DND-41 (cell line): ENCODE results near the gene TIGD1.

Experiments
- ATAC-seq: fragments of 200-7000 bp; cut with Tn5 transposase; 3 replicates; pipeline ENCODE4 v1.9.1; 2021; ENCODE audit warnings: low read depth; ENCODE audit not compliant: insufficient read depth
- DNase-seq: peaks from one replicate; pipeline ENCODE4 v3.0.0-alpha.2; 2020
- H2AFZ ChIP-seq: 2 replicates; pipeline ENCODE4 v1.6.0; 2012; ENCODE audit warnings: low read depth, low read length
- H3K27ac ChIP-seq: 2 replicates; pipeline ENCODE4 v1.5.1; 2012; ENCODE audit warnings: low read length, inconsistent platforms
- H3K27me3 ChIP-seq: fragments of 200-600 bp; sonication (generic); 2 replicates; pipeline ENCODE4 v1.6.0; 2012; ENCODE audit warnings: low read length, mild to moderate bottlenecking, inconsistent platforms; ENCODE audit not compliant: insufficient read depth, poor library complexity
- H3K36me3 ChIP-seq: 2 replicates; pipeline ENCODE4 v1.5.1; 2012; ENCODE audit warnings: low read length, inconsistent platforms; ENCODE audit not compliant: insufficient read depth
- H3K4me1 ChIP-seq: 2 replicates; pipeline ENCODE4 v1.5.1; 2012; ENCODE audit warnings: mild to moderate bottlenecking, low read length; ENCODE audit not compliant: insufficient read depth
- H3K4me2 ChIP-seq: 2 replicates; pipeline ENCODE4 v1.6.0; 2012; ENCODE audit warnings: mild to moderate bottlenecking, moderate library complexity, low read length, inconsistent platforms; ENCODE audit not compliant: insufficient read depth
- H3K4me3 ChIP-seq, 2 experiments: fragments of 200-600 bp in 1 of 2; shearing (Covaris generic) in 1 of 2; 2 replicates each; pipeline ENCODE4 v1.5.1; 2012 to 2016; ENCODE audit warnings: inconsistent platforms in 2 of 2, low read length in 2 of 2, mild to moderate bottlenecking in 2 of 2, low read depth in 1 of 2, moderate library complexity in 1 of 2
- H3K79me2 ChIP-seq: 2 replicates; pipeline ENCODE4 v1.6.0; 2012; ENCODE audit warnings: low read length, inconsistent platforms; ENCODE audit not compliant: insufficient read depth
- H3K9ac ChIP-seq: 2 replicates; pipeline ENCODE4 v1.6.0; 2012; ENCODE audit warnings: low read depth, mild to moderate bottlenecking, inconsistent platforms, low read length, moderate library complexity
- H3K9me3 ChIP-seq: 2 replicates; pipeline ENCODE4 v1.5.1; 2012; ENCODE audit warnings: low read length, moderate library complexity, mild to moderate bottlenecking, inconsistent platforms; ENCODE audit not compliant: insufficient read depth, severe bottlenecking
- H4K20me1 ChIP-seq: 2 replicates; pipeline ENCODE4 v1.6.0; 2012; ENCODE audit warnings: low read length; ENCODE audit not compliant: insufficient read depth
- EZH2 ChIP-seq: IDR thresholded peaks from 3 replicates; pipeline ENCODE4 v1.6.1; 2012; ENCODE audit warnings: borderline replicate concordance, low read depth, mild to moderate bottlenecking, moderate library complexity, low read length, inconsistent platforms; ENCODE audit not compliant: severe bottlenecking
- TF ChIP-seq, protein P1 (sequence below): IDR thresholded peaks from 2 replicates; pipeline ENCODE4 v1.5.1; 2012; ENCODE audit warnings: borderline replicate concordance, low read length, moderate library complexity, mild to moderate bottlenecking; ENCODE audit not compliant: poor library complexity, severe bottlenecking; ENCODE audit errors: extremely low read depth

The TIGD1 gene

DNA sequence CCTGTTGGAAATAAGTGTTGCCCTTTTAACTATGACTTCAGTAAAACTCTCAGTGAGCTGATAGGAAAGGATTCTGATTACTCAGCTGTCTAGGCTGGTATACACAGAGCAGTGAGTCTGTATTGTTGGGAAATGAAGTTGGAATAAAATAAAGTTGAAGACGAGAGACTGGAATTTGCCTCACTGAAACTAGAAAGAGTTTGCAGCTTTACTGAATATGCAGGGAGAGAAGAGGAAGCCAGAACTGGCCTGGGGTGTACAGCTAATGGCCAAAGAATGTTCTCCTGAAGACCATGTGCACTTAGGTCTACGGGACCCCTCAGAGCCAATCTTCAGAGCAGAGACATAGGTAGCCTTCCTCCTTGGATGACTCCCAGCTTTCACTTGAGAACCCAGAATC is 26.6 kb upstream of the TIGD1 start:
- Histone ChIP-seq H3K4me2 (no peak overlapping the region), H3K36me3 (peaks cover 37% of the 10 kb centered on the region), H3K4me1 (no peaks in the 10 kb centered on the region), H3K9me3 (no peaks in the 10 kb centered on the region), H3K9ac (no peak overlapping the region), H3K27ac (no peak overlapping the region), H3K79me2 (no peaks in the 10 kb centered on the region), H3K27me3 (no peaks in the 10 kb centered on the region), H4K20me1 (no peaks in the 10 kb centered on the region), H2AFZ (no peak overlapping the region), H3K4me3 (no peak overlapping the region)
- no peak for DNase-seq
- ATAC-seq, result no peak
- TF ChIP-seq, protein P1, sequence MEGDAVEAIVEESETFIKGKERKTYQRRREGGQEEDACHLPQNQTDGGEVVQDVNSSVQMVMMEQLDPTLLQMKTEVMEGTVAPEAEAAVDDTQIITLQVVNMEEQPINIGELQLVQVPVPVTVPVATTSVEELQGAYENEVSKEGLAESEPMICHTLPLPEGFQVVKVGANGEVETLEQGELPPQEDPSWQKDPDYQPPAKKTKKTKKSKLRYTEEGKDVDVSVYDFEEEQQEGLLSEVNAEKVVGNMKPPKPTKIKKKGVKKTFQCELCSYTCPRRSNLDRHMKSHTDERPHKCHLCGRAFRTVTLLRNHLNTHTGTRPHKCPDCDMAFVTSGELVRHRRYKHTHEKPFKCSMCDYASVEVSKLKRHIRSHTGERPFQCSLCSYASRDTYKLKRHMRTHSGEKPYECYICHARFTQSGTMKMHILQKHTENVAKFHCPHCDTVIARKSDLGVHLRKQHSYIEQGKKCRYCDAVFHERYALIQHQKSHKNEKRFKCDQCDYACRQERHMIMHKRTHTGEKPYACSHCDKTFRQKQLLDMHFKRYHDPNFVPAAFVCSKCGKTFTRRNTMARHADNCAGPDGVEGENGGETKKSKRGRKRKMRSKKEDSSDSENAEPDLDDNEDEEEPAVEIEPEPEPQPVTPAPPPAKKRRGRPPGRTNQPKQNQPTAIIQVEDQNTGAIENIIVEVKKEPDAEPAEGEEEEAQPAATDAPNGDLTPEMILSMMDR, result no peak
- no peak for TF ChIP-seq EZH2

DNA sequence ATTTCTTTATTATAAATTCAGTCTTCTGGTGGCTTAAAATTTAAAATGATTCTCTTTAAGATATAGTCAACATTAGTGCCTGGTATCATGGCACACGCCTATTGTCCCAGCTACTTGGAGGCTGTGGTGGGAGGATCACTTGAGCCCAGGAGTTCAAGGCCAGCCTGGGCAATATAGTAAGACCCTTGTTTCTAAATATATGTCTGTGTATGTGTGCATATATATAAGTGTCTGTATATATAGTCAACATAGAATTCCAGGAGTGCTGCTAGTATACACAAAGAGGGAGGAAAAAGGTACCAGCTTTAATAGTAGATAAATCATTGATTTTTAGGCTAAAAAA is 25.0 kb upstream of the TIGD1 start:
- TF ChIP-seq, protein P1, result no peak
- no peak for TF ChIP-seq EZH2
- Histone ChIP-seq H3K9ac (no peak overlapping the region), H3K4me1 (no peaks in the 10 kb centered on the region), H3K4me3 (no peak overlapping the region), H3K27ac (no peak overlapping the region), H3K36me3 (peaks cover 35% of the 10 kb centered on the region; the same call in 1 of the 2 replicates), H3K4me2 (no peak overlapping the region), H4K20me1 (no peaks in the 10 kb centered on the region), H2AFZ (no peak overlapping the region), H3K79me2 (no peaks in the 10 kb centered on the region), H3K27me3 (no peaks in the 10 kb centered on the region), H3K9me3 (no peaks in the 10 kb centered on the region)
- no peak for ATAC-seq
- DNase-seq, result no peak

DNA sequence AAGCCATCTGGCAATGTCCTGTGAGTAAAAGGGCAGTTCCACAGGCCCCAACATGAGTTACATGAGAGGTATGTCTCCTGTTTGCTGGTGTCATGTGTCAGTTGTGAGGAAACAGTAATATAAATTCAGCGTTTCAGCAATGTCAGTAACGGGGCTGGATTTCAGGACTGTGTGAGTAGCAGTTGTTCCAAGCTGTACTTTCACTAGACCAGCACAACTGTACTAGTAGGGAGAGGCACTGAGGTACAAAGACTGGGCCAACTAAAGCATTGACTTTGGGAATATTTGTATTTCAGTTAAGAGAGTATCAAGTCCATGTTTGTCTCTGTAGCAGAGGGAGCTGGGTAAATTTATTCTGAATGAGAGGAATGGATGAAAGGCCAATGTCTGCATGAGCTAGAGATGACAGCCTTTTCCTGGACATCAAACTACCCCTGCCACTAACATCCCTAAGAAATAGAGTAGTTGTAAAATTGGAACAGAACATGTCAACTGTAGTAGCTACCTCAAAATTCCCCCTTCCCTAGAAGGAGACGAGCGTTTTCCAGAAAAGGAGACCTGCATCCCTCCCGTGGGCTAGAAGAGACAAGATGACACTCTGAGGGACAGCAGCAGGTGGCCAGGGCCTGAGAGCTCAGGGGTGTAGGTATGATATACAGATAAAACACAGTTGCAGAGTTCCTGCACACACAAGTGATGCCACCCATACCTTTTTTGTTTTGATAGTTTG is 24.5 kb upstream of the TIGD1 start:
- Histone ChIP-seq H3K4me1 (no peaks in the 10 kb centered on the region), H4K20me1 (no peaks in the 10 kb centered on the region), H3K36me3 (peaks cover 38% of the 10 kb centered on the region; the same call in 1 of the 2 replicates), H2AFZ (no peak overlapping the region), H3K9ac (no peak overlapping the region), H3K79me2 (no peaks in the 10 kb centered on the region), H3K9me3 (no peaks in the 10 kb centered on the region), H3K27me3 (no peaks in the 10 kb centered on the region), H3K27ac (no peak overlapping the region), H3K4me3 (no peak overlapping the region), H3K4me2 (no peak overlapping the region)
- TF ChIP-seq, protein P1, result no peak
- no peak for DNase-seq
- ATAC-seq, result no peak

DNA sequence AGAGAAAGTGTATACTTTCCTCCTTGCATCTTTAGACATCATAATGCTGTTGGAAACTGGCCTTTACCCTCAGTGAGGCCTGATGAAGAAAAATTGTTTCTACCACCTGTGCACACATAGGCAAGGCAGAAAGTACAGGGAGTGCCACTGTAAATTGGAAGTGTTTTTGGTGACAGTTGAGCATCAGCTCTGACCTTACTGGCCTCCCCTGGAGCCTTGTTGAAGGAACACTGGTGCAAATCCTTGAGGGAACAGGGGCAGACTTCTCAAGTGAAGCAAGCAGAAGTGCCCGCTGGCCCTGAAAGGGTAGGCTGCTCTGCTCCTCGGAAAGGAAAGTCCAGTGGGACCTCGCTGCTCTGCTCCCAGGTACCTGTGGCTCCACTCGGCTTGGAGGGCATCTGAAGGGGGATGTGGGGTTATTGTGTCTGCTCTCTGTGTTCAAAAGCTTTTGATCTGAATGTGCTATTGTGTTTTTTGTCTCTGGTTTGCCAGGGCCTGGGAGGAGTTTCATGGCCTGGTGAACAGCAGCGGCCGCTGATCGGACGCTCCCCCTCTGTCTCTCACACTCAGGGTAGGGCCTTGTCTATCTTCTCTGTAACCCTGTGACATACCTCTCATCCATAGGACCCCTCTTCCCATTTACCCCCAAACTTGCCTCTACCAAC is 23.5 kb upstream of the TIGD1 start:
- H3K36me3 ChIP-seq, result peaks cover 47% of the 10 kb centered on the region; the same call in 1 of the 2 replicates
- TF ChIP-seq, protein P1, result no peak
- no peak for TF ChIP-seq EZH2
- no peak overlapping the region for H3K4me2 ChIP-seq
- H3K9me3 ChIP-seq, result no peaks in the 10 kb centered on the region
- H3K27ac ChIP-seq, result no peak overlapping the region
- no peak overlapping the region for H3K9ac ChIP-seq
- H2AFZ ChIP-seq, result no peak overlapping the region
- ATAC-seq, result no peak
- DNase-seq, result no peak
- no peaks in the 10 kb centered on the region for H3K79me2 ChIP-seq
- H3K4me1 ChIP-seq, result no peaks in the 10 kb centered on the region
- no peak overlapping the region for H3K4me3 ChIP-seq
- H3K27me3 ChIP-seq, result no peaks in the 10 kb centered on the region
- no peaks in the 10 kb centered on the region for H4K20me1 ChIP-seq
